ENCODE data around the gene WDFY1.

- TF ChIP-seq CTCF (IDR thresholded peaks at IDR 0.05), result no peak
- no peak for TF ChIP-seq EP300 (IDR thresholded peaks at IDR 0.05)
- TF ChIP-seq POLR2A (IDR thresholded peaks at IDR 0.05), result no peak
These were observed 9.3 kb upstream of the WDFY1 start for GRCh38 chr2:223954401-223954800.
